IPS-11a (cell line): ENCODE data around the gene OBSL1.

Source experiments
- H3K4me3 ChIP-seq: one replicate; pipeline ENCODE4 v1.5.1; 2013; ENCODE audit warnings: low read depth, low read length, control low read depth

OBSL1 gene

DNA sequence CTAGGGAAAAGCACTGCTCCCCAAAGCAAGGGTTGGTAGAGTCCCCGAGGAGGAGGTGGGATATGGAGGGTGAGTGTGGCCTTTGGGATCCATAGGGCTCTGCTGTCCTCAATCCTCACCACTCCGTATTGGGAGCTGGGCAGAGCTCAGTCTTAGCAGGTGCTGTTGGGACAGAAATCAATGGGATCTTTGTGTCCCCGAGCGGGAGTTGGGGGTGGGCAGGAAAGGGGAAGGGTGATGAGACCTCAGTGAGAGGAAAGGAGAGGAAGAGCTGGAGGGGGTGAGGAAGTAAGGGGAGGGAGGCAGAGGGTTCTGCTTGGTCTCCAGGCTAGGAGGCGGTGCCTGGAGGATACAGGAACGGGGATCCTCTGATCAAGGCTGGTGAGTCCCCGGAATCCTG is 54.5 kb downstream of the OBSL1 start:
- H3K4me3 ChIP-seq: no peak overlapping the region

DNA sequence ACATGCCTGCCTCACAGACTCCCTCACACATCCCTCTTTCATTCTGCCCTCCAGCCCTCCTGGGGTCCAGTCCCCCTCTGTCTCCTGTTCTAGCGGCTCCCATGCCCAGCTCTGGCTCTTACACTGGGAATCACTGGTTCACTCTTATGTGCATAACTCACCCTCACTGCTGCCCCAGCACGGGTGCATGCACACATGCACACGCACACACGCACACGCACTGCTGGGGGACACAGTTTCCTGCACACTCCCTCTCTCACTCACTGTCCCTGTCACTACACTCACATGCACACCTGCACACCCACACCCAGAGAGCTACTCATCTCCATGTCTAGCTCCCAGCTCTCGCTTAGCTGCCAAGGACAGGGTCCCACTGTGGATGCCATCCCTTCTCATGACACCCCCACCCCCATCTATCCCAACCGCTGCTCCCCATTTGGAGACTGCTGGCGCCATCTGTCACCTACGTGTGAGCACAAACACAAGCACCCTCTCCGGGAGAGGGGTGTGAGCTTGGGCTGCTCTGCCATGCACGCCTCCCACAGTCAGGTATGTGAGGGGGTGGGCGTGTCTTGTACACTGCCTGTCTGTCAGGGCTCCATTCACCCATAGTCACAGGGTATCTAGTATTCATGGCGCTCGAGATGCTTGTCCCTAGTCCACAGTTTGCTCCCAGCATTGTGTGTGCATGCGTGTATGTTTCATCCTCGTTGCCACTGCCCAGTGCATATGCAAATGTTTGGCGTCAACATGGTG is 55.3 kb downstream of the OBSL1 start:
- no peak overlapping the region for H3K4me3 ChIP-seq

DNA sequence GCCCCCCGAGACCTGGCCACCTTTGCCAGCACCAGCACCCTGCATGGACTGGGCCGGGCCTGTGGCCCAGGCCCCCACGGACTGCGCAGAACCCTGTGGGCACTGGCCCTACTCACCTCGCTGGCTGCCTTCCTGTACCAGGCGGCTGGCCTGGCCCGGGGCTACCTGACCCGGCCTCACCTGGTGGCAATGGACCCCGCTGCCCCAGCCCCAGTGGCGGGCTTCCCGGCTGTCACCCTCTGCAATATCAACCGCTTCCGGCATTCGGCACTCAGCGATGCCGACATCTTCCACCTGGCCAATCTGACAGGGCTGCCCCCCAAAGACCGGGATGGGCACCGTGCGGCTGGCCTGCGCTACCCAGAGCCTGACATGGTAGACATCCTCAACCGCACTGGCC is 56.5 kb downstream of the OBSL1 start:
- no peak overlapping the region for H3K4me3 ChIP-seq

DNA sequence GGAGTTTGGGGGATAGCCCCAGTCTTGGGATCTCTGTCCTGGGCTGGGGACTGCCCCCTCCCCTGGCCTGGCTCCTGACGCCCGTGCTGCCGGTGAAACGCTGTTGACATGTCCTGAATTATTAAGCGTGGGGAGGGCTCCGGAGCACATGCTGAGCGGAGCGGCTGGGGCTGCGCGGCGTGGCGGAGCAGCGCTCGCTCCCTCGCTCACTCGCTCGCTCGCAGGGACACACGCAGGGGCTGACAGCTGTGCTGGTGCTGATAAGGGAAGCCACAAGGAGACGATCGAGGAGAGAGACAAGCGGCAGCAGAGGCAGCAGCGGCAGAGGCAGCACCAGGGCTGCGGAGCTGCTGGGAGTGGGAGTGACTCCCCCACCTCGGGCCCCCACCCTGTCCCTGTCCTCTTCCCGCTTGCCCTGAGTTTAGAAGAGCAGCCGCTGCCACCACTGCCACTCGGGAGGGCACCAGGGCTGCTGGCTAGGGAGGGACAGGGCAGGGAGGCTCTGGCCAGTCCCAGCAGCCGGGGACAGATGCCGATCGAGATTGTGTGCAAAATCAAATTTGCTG is 57.1 kb downstream of the OBSL1 start, which contains the start of gene ASIC4:
ASIC4 (plus strand) TSS at position 287 of the 566 bp plus-strand sequence; CDS start at position 530, 243 bp downstream.
- no peak within 1 kb of the TSS for H3K4me3 ChIP-seq

DNA sequence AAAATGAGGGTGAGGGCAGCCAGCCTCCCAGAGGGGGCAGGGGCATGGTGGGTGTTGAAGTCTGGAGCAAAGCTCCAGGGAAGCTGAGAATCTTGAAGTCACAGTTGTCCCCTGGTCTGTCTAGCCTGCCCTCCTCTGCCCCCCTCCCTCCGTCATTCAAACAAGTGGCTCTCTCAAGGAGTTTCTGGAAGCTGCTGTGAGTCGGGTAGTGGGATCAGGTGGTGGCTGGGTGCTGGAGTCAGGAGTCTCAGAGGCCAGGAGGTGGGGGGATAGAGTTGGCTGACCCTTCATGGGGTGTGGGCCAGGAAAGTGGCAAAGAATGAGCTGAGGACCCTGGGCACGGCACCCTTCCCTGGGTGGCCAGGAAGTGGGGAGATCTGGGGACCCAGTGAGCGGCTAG is 57.6 kb downstream of the OBSL1 start:
- H3K4me3 ChIP-seq: no peak overlapping the region

DNA sequence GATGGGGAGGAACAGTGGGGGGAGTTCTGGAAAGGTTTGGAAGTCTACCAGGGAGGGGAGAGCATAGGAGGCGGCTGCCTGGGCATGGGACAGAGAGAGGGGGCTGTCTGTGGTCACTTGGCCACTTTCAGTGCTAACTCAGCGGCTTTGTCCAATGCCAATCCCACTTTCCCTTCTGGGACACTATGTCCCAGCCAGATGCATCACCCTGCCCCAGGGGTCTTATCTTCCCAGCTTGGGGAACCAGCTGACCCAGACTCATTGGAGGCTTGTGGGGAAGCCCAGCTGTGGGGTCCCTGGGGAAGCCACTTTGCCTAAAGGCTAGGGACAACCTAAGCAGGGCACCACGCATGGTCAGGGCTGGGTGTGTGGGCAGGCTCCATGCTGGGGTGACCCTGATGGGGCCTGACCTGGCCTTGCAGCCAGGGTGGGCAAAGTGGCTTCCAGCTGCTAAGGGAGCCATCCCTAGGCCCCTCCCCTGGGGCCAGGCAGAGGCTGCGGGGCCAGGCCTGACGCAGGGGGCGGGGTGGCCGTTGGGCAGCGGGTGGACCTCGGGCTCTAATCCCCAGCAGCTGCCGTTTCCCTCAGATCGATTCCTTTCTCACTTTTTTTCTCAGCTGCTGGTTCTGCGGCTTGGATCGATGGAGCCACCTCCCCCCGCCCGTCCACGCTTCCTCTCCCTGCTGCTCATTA is 58.7 kb downstream of the OBSL1 start:
- no peak overlapping the region for H3K4me3 ChIP-seq

DNA sequence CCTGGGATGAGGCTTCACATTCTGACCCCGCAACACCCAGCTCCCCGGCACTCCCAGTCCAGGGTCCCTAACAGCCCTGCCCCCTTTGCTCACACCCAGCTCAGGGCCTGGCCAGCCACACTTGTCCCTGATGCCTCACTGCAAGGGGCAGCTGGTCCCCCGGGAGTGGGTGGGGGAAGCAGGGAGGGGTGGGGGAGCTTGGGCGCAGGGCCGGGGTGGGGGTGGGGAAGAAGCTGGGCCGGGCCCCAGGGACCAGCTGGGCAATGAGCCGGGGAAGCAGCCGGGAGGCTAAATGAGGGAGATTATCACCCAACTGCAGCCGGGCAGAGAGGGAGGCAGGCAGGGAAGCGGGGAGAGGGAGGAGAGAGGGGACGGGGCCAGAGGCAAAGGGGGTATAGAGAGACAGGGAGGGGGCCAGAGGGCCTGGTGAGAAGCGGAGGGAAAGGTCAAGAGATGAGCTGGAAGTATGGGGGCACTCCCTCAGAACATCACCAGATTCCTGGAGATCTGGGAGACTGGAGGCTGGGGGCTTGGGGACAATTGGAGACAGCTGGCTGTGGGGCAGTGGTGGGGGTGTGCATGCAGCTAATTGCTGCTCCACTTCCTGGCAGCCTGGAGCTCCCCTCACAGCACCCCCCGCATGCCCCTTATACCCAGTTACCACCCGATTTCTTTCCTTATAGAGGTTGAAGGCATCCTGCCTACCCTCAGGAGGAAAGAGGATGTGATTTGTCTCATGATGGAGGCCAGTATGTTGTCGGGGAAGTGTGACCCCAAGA is 59.6 kb downstream of the OBSL1 start:
- H3K4me3 ChIP-seq: no peak overlapping the region

DNA sequence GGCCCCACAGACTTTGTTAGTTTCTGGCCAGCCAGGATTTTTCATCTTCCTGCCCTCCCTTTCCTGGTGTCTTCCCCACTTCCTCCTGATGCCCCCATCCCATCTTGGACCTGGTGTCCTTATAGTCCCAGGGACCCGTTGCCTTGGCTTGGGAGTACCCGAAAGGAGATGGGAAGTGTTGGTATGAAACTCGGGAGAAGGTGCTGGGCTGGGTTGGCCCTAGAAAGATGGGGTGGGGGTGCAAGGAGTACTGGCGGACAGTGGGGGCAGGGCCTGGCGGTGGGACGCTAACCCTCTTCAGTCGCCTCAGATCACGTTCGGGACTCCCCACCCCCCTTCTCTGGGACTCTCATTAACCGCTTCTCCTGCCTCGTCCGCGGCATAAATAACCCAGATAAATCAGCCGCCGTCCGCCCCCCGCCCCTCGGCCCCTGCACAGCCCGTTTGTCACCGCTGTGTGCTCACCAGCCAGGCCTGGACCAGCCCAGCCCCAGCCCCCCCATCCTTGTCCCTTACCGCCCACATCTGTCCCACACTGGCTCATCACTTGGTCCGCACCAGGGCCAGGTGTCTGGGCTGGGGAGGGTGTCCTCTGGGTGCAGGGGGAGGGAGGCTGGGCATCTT is 60.7 kb downstream of the OBSL1 start:
- no peak overlapping the region for H3K4me3 ChIP-seq

DNA sequence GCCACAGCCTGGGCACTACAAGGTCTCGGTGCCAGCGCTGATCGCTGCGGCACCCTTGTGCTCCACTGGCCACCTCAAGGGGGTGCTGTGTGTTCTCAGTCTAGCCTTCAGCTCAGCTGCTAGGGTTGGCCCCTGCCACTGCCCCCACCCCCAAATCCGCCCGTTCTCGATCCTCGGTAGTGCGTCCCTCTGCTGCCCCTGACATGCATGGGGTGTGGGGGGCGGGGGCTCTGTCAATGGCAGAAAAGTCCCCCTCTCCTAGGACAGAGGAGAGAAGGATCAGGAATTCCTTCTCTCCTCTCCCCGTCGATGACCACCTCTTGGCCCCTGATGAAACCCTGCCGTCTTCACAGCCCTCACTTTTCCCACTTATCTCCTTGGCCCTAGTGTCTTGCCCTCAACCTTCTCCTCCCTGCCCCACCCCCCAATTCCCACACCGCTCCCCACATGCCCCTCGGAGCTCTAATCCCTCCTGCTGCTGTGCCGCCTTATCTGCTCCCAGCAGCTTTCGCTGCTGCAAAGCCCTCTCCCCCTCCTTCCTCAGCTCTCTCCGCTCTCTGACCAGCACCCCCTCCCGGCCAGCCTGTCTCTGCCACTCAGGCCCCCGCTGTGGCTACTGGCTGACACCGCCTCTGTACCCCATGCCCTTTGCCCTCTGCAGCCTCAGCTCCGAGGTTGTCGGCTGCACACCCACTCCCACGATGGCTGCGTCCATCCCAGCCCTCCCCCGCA is 61.4 kb downstream of the OBSL1 start:
- peak overlapping the region; percentile 30 for H3K4me3 ChIP-seq

DNA sequence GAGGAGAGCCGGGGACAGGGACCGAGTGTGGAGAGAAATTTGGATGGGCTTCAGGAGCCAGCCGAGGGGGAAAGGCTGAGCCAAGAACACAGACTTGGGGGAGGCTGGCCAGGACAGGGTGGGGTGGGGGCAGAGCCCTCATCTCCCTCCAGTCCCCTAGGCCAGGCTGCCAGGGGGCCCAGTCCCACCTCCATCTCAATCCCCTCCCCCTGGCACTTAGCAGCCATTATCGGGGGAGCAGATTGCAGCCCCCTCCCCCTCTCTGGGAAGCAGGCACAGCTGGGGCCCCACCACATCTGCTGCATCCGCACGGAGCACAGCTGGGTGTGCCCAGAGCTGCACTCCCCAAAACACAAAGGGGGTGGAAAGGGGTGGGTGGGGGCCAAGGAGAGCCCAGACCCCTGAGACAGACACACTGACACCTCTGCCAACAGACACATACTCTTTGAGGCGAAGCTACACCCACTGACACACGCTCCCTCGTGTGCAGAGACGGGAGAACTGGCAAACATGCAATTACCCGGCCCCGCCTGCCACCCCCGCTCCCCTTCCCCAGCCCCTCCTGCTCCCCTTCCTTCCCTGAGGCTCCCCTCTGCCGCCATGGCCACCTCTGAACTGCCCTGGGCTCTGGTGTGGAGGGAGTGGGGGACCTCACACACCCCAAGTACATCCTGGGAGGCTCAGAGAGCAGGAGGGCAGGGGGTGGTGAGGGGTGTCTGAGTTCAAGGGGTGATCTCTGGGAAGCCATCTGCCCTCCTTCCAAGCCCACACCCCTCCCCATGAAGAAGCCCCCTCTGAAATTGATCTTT is 62.2 kb downstream of the OBSL1 start:
- H3K4me3 ChIP-seq: peak overlapping the region; percentile 30

DNA sequence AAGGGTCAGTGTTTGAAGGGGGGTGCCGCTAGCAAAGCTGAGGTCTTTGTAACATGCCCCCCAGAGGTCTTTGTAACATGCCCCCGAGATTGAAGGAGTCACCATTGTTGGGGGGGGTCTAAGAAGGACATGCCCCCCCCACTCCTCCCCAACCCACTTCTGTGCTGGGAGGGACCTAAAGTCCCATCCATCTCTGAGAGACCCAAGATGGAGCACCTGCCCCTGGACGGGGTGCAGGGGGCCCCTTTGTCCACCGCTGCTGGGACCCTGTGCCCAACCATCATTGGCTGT is 63.0 kb downstream of the OBSL1 start:
- no peak overlapping the region for H3K4me3 ChIP-seq

DNA sequence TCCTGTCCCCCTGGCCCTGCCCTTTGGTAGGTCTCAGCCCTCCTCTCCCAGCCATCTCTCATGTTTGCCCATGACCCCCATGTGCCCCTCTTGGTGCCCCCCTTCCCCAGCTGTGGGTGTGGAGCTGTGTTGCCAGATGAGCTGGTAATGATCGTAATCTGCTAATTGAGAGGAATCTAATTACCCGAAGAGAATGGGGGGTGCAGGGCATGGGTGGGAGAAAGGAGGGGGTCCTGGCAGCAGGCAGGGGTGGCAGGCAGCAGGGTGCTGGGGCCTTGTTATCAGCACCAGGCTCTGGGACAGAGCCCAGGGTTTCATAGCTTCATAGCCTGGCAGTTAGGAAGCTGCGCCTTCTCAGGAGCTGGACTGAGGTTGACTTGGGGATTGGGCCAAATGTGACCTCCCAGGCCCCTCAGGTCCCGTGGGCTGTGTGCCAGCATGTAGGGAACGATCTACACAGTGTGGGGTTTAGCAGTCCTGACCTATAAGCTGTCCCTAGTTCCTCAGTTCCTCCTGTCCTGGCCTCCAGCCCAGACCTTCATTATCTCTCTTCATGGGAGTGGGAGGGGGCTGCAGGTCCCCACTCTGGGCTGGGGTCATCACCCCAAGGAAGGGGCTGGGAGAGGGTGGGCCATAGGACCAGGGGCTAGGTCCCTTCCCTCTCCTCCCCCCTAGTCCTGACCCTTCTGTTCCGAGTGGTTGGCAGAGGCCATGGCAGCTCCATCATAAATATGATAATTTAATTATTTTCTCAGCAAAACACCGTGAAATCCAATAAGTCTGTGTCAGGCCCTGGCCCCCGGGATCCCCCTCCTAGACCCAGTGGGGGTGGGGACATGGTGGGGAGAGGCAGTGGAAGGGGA is 63.5 kb downstream of the OBSL1 start:
- H3K4me3 ChIP-seq: no peak overlapping the region

DNA sequence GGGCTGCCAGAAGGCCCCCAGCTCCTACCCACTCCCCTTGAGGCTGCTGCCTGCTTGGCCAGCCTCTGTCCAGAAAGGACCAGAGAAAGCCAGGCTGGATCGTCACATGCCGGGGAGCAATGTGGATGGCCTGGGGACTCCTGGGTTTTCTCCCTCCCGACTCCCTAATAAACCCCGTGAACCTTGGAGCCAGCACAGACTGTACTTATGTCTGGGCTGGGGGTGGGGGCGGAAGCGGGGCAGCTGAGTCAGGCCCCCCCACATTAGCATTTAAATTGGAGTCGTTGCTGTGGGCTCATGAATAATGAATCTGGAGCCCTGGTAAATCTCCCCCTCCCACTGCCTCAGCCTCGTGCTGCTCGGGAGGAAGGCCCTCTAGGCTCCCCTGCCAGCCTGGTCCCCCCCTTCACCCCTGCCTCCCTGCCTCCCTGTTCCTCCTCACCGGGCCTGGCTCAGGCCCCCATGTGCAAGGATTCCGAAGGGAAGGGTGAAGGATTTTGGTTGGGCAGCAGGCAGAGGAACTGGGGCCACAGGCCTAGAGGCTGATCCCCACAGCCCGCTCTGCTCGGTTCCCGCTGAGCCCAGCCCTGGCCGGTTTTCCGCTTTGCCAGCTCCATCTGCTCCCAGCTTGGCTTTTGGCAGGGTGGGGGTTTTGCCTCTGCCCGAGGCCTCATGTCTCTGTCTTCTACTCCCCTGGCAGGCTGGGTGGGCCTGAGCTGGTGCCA is 64.4 kb downstream of the OBSL1 start:
- H3K4me3 ChIP-seq: no peak overlapping the region

DNA sequence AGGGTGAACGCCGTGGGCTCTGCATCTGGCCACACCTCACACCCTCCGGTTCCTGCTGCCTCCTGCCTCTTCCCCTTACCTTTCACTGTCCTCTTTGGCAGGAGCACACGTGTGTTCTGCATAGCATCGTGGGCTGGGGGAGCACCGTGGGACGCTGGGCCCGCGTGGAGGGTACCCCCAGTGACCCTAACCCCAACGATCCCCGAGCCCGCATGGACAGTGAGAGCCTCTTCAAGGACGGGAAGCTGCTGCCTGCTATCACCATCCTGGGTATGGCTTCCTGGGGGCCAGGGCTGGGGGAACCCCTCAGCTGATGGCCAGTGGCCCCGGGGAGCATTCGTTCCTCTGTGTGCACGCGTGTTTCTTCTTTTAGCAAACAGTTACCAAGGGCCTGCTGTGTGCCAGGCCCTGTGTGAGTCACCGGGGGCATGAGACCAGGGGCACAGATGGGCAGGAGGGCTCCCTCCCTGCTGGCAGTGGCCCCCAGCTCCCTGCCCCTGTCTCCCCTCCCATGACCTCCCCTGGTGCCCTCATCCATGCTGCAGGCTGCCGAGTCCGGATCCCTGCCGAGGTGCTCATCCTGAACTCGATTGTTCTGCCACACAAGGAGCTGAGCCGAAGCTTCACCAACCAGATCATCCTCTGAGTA is 65.1 kb downstream of the OBSL1 start:
- H3K4me3 ChIP-seq: no peak overlapping the region

DNA sequence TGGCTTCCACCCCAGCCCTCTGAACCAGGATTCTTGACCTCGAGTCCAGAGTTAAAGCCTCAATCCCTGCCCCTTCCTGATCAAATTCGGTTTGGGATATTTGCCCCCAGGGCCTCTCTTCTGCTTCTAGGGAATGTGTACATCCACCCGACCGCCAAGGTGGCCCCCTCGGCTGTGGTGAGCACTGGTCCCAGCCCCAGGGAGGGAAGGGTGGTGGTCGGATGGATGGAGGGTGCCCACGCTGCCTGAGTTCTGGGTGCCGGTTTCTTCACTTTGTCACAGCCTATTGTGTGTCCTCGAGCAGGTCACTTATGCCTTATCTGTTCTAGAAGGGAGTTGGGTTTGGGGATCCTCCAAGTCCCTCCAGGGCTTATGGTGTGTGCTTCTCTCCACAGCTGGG is 65.8 kb downstream of the OBSL1 start:
- no peak overlapping the region for H3K4me3 ChIP-seq

DNA sequence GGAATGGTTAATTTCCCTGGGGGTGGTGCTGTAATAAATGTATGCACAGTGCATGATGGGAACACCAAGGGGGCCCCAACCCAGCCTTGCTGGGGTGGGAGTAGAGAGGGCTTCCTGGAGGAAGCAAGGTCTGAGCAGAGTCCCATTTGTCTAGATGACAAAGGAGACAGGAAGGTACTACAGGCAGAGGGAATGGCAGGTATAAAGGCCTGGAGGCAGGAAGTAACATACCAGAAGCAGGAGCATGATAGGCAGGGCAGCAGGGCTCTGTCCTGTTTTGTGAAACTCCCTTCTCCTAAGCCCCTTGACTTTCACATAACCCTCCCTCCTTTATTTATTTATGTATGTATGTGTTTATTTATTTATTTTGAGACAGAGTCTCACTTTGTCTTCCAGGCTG is 68.7 kb downstream of the OBSL1 start:
- H3K4me3 ChIP-seq: no peak overlapping the region

DNA sequence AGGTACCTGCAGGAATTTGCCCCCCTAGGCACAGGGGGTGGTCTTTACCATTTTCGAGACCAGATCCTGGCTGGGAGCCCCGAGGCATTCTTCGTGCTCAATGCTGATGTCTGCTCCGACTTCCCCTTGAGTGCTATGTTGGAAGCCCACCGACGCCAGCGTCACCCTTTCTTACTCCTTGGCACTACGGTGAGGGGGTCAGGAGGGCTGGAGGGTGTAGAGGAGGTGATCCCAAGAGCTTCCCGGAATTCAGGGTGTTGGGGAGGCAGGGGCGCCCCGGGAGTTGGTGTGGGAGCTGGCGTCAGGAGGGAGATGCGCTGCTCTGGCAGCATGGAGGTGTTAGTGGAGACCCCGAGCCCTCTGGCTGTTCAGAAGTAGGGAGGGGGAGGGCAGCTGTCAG is 69.5 kb downstream of the OBSL1 start:
- H3K4me3 ChIP-seq: no peak overlapping the region
